Transverse colon (tissue), 4 donors: ENCODE results near the gene CABCOCO1. TPM values are rescaled to one million over a fixed set of nuclear protein-coding genes. Genes with fewer than 3 reads are reported as not detected.
"Not testable (repeated sequence)": the region's sequence is repeated elsewhere in the genome, so short reads cannot be mapped to it uniquely, and the experiment has no call there.

ENCODE experiments used
- DNase-seq: peaks from one replicate; pipeline ENCODE4 v3.0.0-alpha.2; 2019
- H3K27ac ChIP-seq, 4 donors: fragments of 200-600 bp; sonication (generic); 2 replicates each; pipeline ENCODE4 v1.5.1; 2016 to 2018; ENCODE audit warnings: inconsistent platforms in 4 of 4
- H3K27me3 ChIP-seq: fragments of 200-600 bp; sonication (generic); 2 replicates; pipeline ENCODE4 v1.5.1; 2017; ENCODE audit warnings: inconsistent platforms
- H3K36me3 ChIP-seq, 4 donors: fragments of 200-600 bp; sonication (generic); 2 replicates each; pipeline ENCODE4 v1.5.1; 2017 to 2019; ENCODE audit warnings: inconsistent platforms in 4 of 4
- H3K4me1 ChIP-seq, 4 donors: fragments of 200-600 bp; sonication (generic); 2 replicates each; pipeline ENCODE4 v1.5.1; 2017 to 2020; ENCODE audit warnings: inconsistent platforms in 4 of 4
- H3K4me3 ChIP-seq, 4 donors: fragments of 200-600 bp; sonication (generic); 1 replicate in 1 of 4; 2 replicates in 3 of 4; pipeline versions ENCODE4 v1.5.1 to v1.6.1; 2017 to 2019; ENCODE audit warnings: inconsistent platforms in 4 of 4
- H3K9me3 ChIP-seq, 2 donors: fragments of 200-600 bp; sonication (generic); 2 replicates each; pipeline ENCODE4 v1.5.1; 2017 to 2019; ENCODE audit warnings: inconsistent platforms in 2 of 2
- CTCF ChIP-seq, 5 experiments: fragments of 200-600 bp in 3 of 5; fragments of 450-650 bp in 2 of 5; sonication (generic) in 3 of 5; IDR thresholded peaks; 1 replicate in 2 of 5; 2 replicates in 3 of 5; pipeline ENCODE4 v1.5.1; 2016 to 2017; ENCODE audit warnings: antibody characterized with exemption in 5 of 5, inconsistent platforms in 3 of 5, mild to moderate bottlenecking in 2 of 5, moderate library complexity in 1 of 5
- EP300 ChIP-seq: sonication (generic); formaldehyde crosslinking; IDR thresholded peaks from one replicate; pipeline ENCODE4 v1.6.1; 2017; ENCODE audit warnings: antibody characterized with exemption, low read depth
- POLR2A ChIP-seq: fragments of 450-650 bp; IDR thresholded peaks from one replicate; pipeline ENCODE4 v1.6.1; 2016; ENCODE audit warnings: antibody characterized with exemption, mild to moderate bottlenecking, moderate library complexity
- POLR2AphosphoS5 ChIP-seq, 3 donors: sonication (generic); formaldehyde crosslinking; IDR thresholded peaks; one replicate each; pipeline ENCODE4 v1.6.1; 2016; ENCODE audit warnings: antibody characterized with exemption in 3 of 3
- WGBS, 2 donors: methylation state at CpG; one replicate each; pipeline ENCODE4 v1.1.5; 2018; ENCODE audit warnings: low coverage in 1 of 2; 5-methylcytosine and 5-hydroxymethylcytosine counted together
- in situ Hi-C, 4 donors: fragments of 200-750 bp; cut with MboI; loops; one replicate each; pipeline versions ENCODE4 v1.15.0 to v1.15.1; 2017; ENCODE audit warnings: low sequenced_read_pairs in 3 of 4, low pct_ligation_motif_present in 1 of 4, low pct_unique_long_range_greater_than_20kb in 1 of 4
- intact Hi-C: fragments of 100-400 bp; cut with DNase I; formaldehyde crosslinking; loops from one replicate; pipeline ENCODE4 v1.15.1; 2023; ENCODE audit warnings: low total_unique reads
- total RNA-seq, 4 donors: library from RNA; depleted of rRNA; stranded (reverse); fragments of >200 nt; gene quantifications; one replicate each; pipeline ENCODE4 v1.1.0, GENCODE V29; 2016

CABCOCO1 gene
- total RNA-seq, 4 donors from 2014 or later, result not detected

- Histone ChIP-seq H3K4me1 (peaks cover 0 to 3% (median 0%) of the 10 kb centered on the region in 4 donors), H3K27me3 (no peaks in the 10 kb centered on the region), H3K9me3 (no peaks in the 10 kb centered on the region), H3K36me3 (no peaks in the 10 kb centered on the region), H3K27ac (no peak overlapping the region), H3K4me3 (no peak overlapping the region)
- intact Hi-C loops (no loop called here), in situ Hi-C loops (loop anchor here in 2 of 4 donors (25.0 kb wide), 2 partner anchors 596 to 921 kb away; no protein-coding TSS in a partner anchor)
- TF ChIP-seq CTCF (IDR thresholded peaks at IDR 0.05), result peak; percentile 43 to 54 (median 47)
- TF ChIP-seq POLR2A, result no peak
- no peak for TF ChIP-seq POLR2AphosphoS5 (IDR thresholded peaks at IDR 0.05)
- DNase-seq, result no peak
- WGBS, 2 donors, result 89 to 100% methylated on average over 1 of the region's 1 CpG
Observed at GRCh38 chr10:61733358-61733940, 70.7 kb downstream of the CABCOCO1 start.

GRCh38 chr10:61735882-61736281, 73.2 kb downstream of the CABCOCO1 start:
- no peak for DNase-seq
- 91 to 92% methylated on average over 3 of the region's 3 CpGs for WGBS, 2 donors
- H3K27me3 ChIP-seq, result no peaks in the 10 kb centered on the region
- intact Hi-C loops (no loop called here), in situ Hi-C loops (loop anchor here in 2 of 4 donors (25.0 kb wide), 2 partner anchors 599 to 924 kb away; no protein-coding TSS in a partner anchor)
- no peak overlapping the region for H3K4me3 ChIP-seq
- H3K4me1 ChIP-seq, result peaks cover 0 to 3% (median 0%) of the 10 kb centered on the region in 4 donors
- H3K27ac ChIP-seq, result no peak overlapping the region
- TF ChIP-seq POLR2A (no peak), EP300 (no peak), CTCF (IDR thresholded peaks at IDR 0.05) (no peak), POLR2AphosphoS5 (IDR thresholded peaks at IDR 0.05) (no peak)
- no peaks in the 10 kb centered on the region for H3K36me3 ChIP-seq
- no peaks in the 10 kb centered on the region for H3K9me3 ChIP-seq

GRCh38 chr10:61737455-61737854, 74.7 kb downstream of the CABCOCO1 start:
- H3K4me3 ChIP-seq, intact Hi-C loops, H3K27me3 ChIP-seq, H3K27ac ChIP-seq, H3K9me3 ChIP-seq, DNase-seq, H3K36me3 ChIP-seq, H3K4me1 ChIP-seq: not testable (repeated sequence)
- in situ Hi-C loops, result loop anchor here in 2 of 4 donors (25.0 kb wide), 2 partner anchors 600 to 925 kb away; no protein-coding TSS in a partner anchor
- 87 to 88% methylated on average over 5 to 6 of the region's 6 CpGs for WGBS, 2 donors

- Histone ChIP-seq H3K27me3 (no peaks in the 10 kb centered on the region), H3K4me3 (no peak overlapping the region), H3K4me1 (no peaks in the 10 kb centered on the region), H3K27ac (no peak overlapping the region), H3K9me3 (no peaks in the 10 kb centered on the region), H3K36me3 (no peaks in the 10 kb centered on the region)
- no peak for DNase-seq
- intact Hi-C loops, result loop anchor here (10.0 kb wide), 1 partner anchor 608 kb away; no protein-coding TSS in a partner anchor
- WGBS, 2 donors, result 83 to 91% methylated on average over 1 of the region's 1 CpG
- TF ChIP-seq POLR2A (no peak), EP300 (no peak), POLR2AphosphoS5 (IDR thresholded peaks at IDR 0.05) (no peak), CTCF (IDR thresholded peaks at IDR 0.05) (no peak)
- in situ Hi-C loops, result loop anchor here in 2 of 4 donors (25.0 kb wide), 2 partner anchors 606 to 931 kb away; no protein-coding TSS in a partner anchor
Observed at GRCh38 chr10:61742812-61743211, 80.1 kb downstream of the CABCOCO1 start.
